Left ventricle myocardium inferior (tissue), 1 donor: ENCODE data around the gene FKBP14. TPM values are rescaled to one million over a fixed set of nuclear protein-coding genes. Genes with fewer than 3 reads are reported as not detected.

Experiments used
- DNase-seq: peaks from one replicate; pipeline ENCODE4 v3.0.0-alpha.2; 2020
- H3K27ac ChIP-seq: fragments of 200-600 bp; replicated peaks from 2 replicates; pipeline ENCODE4 v1.8.0; 2021
- H3K27me3 ChIP-seq: fragments of 200-600 bp; 2 replicates; pipeline ENCODE4 v1.8.0; 2021; ENCODE audit warnings: low read depth
- H3K36me3 ChIP-seq: fragments of 200-600 bp; 2 replicates; pipeline ENCODE4 v1.8.0; 2021
- H3K4me1 ChIP-seq: fragments of 200-600 bp; 2 replicates; pipeline ENCODE4 v1.8.0; 2021
- H3K4me3 ChIP-seq: fragments of 200-600 bp; 2 replicates; pipeline ENCODE4 v1.8.0; 2021; ENCODE audit warnings: mild to moderate bottlenecking, moderate library complexity
- H3K9me3 ChIP-seq: fragments of 200-600 bp; replicated peaks from 2 replicates; pipeline ENCODE4 v1.8.0; 2021
- CTCF ChIP-seq: fragments of 200-600 bp; IDR thresholded peaks from 2 replicates; pipeline ENCODE4 v1.8.0; 2021; ENCODE audit warnings: antibody characterized with exemption, mild to moderate bottlenecking, borderline replicate concordance
- intact Hi-C: fragments of 100-400 bp; cut with micrococcal nuclease; formaldehyde crosslinking; loops from one replicate; pipeline ENCODE4 v1.11.0; 2022
- total RNA-seq: library from RNA; stranded (reverse); fragmentation: NEBNext Ultra II Directional; extraction: Animal tissue kit (Norgen Biotek cat#: 25700); gene quantifications from one replicate; pipeline ENCODE4 v1.2.1, GENCODE V29; 2021
- donor health status: DM: no; HTN: yes; CAD: no; lungs with severe emphysema.

FKBP14 gene
- total RNA-seq, 1 donor from 2014 or later: 12.0 TPM

DNA sequence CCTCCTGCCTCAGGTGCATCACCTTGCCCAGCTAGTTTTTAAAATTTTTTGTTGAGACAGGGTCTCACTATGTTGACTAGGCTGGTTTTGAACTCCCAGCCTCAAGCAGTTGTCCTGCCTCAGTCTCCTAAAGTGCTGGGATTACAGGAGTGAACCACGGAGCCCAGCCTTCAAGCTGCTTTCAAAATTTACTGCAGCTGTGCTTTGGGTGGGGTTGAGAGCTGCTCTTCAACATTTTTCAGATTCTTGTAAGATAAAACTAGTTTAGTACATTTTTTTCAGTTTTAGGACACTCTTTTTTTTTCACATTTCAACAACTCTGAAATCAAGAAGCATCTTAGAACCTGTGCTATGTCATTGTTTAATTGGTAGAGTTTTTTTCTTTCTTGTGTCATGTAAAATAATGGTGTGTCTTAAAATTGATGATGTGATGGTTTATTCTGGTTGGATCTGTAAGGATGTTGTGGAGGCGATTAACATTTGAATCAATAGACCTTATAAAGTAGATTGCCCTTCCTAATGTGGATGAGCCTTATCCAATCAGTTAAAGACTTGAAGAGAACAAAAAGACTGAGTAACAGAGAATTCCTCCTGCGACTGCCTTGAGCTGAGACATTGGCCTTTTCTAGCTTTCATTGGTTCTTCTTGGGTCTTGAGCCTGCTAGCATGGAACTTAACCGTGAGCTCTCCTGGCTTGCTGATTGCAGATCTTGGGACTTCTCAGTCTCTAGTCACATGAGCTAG, 15.2 kb upstream of the FKBP14 start:
- Histone ChIP-seq H3K36me3 (peaks cover 18% of the 10 kb centered on the region), H3K4me3 (no peak overlapping the region), H3K4me1 (peaks cover 21% of the 10 kb centered on the region), H3K27ac (no peak overlapping the region), H3K9me3 (no peaks in the 10 kb centered on the region), H3K27me3 (no peaks in the 10 kb centered on the region)
- intact Hi-C loops: no loop called here
- TF ChIP-seq CTCF: no peak
- no peak for DNase-seq

DNA sequence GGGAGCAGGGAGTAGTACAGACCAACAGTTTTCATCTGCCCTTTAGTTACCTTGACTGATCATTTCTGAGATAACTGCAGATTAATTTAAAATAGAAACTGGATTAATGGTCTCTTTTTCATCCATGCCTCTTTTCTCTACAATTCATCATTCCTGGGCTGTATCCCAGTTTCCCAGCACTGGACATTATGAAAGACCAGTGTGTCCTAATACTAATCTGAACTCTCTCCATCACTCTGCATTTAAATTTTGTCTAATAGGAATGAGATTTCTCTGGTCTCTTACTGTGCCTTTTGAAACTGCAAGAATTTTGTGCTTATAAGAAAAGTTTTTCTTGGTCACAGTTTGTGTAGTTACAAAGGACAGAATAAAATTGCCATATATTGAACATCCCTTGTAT, 14.4 kb upstream of the FKBP14 start:
- Histone ChIP-seq H3K36me3 (peaks cover 10% of the 10 kb centered on the region), H3K4me3 (no peak overlapping the region), H3K4me1 (peaks cover 14% of the 10 kb centered on the region), H3K27me3 (no peaks in the 10 kb centered on the region), H3K27ac (no peak overlapping the region), H3K9me3 (no peaks in the 10 kb centered on the region)
- no peak for TF ChIP-seq CTCF
- DNase-seq: no peak
- intact Hi-C loops: no loop called here

DNA sequence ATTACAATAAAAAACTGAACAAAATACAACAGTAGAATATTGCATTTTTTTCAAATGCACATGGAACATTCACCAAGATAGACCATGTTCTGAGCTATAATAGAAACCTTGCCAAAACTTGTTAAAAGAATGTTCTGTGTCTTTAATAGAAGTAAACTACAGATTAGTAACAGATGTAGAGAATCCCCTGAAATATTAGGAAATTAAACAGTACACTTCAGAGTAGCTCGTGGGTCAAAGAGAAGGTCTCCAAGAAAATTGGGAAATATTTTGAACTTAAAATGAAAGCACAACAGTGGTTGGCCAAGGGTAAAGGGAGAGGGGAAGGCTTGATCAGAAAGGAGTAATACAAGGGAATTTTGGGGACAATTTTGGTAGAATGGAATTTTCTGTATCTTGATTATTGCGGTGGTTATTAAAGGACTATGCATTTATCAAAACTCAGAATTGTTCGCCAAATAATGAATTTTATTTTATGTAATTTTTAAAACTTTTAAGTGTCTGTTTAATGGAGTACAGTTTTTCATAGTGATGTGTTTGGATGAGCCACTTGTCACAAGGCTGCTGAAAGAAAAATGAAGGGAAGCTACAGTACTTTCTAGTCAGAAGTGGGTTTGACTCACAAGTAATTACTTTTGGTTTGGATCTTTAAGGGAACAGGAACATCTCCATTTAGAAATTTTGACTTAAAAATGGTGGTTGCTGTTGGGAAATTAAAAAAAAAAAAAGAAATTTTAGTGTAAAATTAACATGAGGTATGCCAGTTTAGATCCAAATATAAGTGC, 11.9 kb upstream of the FKBP14 start:
- H3K27ac ChIP-seq: peak overlapping the region; percentile 14

DNA sequence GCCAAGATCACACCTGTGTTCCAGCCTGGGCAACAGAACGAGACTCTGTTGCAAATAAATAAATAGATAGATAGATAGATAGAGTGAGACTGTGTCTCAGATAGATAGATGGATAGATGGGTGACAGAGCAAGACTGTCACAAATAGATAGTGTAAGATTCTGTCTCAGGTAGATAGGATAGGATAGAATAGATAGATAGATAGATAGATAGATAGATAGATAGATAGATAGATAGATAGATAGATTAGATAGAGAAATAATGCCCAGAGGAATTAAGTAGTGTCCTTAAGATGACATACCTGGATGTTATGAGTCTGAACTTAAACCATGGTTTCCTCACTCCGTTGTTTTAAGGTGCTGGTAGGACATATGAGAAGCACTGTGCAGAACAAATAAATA, 9.7 kb upstream of the FKBP14 start:
- intact Hi-C loops: no loop called here
- Histone ChIP-seq H3K27ac (no peak overlapping the region), H3K27me3 (no peaks in the 10 kb centered on the region), H3K4me1 (peaks cover 27% of the 10 kb centered on the region), H3K4me3 (no peak overlapping the region), H3K9me3 (no peaks in the 10 kb centered on the region), H3K36me3 (no peaks in the 10 kb centered on the region)
- DNase-seq: no peak
- TF ChIP-seq CTCF: no peak

More for the DNA sequence above, 11.9 kb upstream of the FKBP14 start:
- H3K36me3 ChIP-seq: no peaks in the 10 kb centered on the region
- TF ChIP-seq CTCF: no peak
- no peak for DNase-seq
- intact Hi-C loops: no loop called here
- H3K4me3 ChIP-seq: no peak overlapping the region
- H3K9me3 ChIP-seq: no peaks in the 10 kb centered on the region
- H3K27me3 ChIP-seq: no peaks in the 10 kb centered on the region
- H3K4me1 ChIP-seq: peaks cover 16% of the 10 kb centered on the region

DNA sequence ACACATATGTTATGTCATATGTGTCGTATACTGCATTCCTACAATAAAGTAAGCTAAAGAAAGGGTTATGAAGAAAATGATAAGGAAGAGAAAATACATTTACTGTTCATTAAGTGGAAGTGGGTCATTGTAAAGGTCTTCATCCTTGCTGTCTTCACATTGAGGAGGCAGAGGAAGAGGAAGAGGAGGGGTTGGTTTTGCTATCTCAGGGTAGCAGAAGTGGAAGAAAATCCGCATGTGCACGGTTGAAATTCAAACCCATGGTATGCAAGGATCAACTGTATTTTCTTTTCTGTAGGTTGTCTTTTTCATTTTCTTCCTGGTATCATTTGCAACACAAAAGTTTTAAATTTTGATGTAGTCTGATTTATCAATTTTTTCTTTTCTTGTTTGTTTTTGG, 8.0 kb upstream of the FKBP14 start:
- intact Hi-C loops: no loop called here
- H3K27me3 ChIP-seq: no peaks in the 10 kb centered on the region
- TF ChIP-seq CTCF: no peak
- H3K4me1 ChIP-seq: peaks cover 27% of the 10 kb centered on the region
- H3K36me3 ChIP-seq: no peaks in the 10 kb centered on the region
- no peak overlapping the region for H3K4me3 ChIP-seq
- DNase-seq: no peak
- H3K27ac ChIP-seq: no peak overlapping the region
- H3K9me3 ChIP-seq: no peaks in the 10 kb centered on the region
